A549 (cell line): ENCODE results near the gene MRPL55.

Experiments
- ESRRA ChIP-seq: fragments of 150-350 bp; IDR thresholded peaks from 2 replicates; pipeline ENCODE4 v1.6.1; 2014; ENCODE audit warnings: mild to moderate bottlenecking, low read length, borderline replicate concordance
- POLR2A ChIP-seq: IDR thresholded peaks from 2 replicates; pipeline ENCODE4 v1.6.1; 2012; ENCODE audit warnings: mild to moderate bottlenecking, low read length
- TF ChIP-seq, protein P1 (sequence below): IDR thresholded peaks from 2 replicates; pipeline ENCODE4 v1.6.1; 2012
- TF ChIP-seq, protein P2 (sequence below): fragments of >200 bp; sonication (Bioruptor Twin); formaldehyde crosslinking; IDR thresholded peaks from 3 replicates; pipeline ENCODE4 v1.5.1; 2016

DNA sequence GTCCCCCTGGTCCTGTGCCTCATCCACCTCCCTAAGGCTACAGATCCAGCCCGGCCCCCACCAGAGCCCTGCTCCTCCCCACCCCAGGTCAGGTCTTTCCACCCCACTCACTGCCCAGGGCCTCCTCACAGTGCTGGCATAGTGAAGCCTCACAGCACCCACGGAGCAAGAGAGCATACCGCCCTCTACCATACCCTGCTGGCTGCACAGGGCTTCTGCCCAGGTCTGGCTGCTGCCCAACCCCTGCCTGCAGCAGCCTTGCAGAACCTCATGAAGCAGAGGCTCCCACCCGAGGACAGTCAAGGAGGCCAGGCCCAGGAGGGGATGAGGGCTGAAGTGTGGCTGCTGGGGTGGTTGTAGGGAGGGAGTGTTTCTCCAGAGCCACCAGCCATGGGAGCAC is 46.3 kb downstream of the MRPL55 start:
- TF ChIP-seq, protein P1, sequence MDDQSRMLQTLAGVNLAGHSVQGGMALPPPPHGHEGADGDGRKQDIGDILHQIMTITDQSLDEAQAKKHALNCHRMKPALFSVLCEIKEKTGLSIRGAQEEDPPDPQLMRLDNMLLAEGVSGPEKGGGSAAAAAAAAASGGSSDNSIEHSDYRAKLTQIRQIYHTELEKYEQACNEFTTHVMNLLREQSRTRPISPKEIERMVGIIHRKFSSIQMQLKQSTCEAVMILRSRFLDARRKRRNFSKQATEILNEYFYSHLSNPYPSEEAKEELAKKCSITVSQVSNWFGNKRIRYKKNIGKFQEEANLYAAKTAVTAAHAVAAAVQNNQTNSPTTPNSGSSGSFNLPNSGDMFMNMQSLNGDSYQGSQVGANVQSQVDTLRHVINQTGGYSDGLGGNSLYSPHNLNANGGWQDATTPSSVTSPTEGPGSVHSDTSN, result no peak
- TF ChIP-seq ESRRA, result no peak
- TF ChIP-seq, protein P2, sequence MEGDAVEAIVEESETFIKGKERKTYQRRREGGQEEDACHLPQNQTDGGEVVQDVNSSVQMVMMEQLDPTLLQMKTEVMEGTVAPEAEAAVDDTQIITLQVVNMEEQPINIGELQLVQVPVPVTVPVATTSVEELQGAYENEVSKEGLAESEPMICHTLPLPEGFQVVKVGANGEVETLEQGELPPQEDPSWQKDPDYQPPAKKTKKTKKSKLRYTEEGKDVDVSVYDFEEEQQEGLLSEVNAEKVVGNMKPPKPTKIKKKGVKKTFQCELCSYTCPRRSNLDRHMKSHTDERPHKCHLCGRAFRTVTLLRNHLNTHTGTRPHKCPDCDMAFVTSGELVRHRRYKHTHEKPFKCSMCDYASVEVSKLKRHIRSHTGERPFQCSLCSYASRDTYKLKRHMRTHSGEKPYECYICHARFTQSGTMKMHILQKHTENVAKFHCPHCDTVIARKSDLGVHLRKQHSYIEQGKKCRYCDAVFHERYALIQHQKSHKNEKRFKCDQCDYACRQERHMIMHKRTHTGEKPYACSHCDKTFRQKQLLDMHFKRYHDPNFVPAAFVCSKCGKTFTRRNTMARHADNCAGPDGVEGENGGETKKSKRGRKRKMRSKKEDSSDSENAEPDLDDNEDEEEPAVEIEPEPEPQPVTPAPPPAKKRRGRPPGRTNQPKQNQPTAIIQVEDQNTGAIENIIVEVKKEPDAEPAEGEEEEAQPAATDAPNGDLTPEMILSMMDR, result no peak
- no peak for TF ChIP-seq POLR2A
